ENCODE results near the gene EEFSEC.

The EEFSEC gene

DNA sequence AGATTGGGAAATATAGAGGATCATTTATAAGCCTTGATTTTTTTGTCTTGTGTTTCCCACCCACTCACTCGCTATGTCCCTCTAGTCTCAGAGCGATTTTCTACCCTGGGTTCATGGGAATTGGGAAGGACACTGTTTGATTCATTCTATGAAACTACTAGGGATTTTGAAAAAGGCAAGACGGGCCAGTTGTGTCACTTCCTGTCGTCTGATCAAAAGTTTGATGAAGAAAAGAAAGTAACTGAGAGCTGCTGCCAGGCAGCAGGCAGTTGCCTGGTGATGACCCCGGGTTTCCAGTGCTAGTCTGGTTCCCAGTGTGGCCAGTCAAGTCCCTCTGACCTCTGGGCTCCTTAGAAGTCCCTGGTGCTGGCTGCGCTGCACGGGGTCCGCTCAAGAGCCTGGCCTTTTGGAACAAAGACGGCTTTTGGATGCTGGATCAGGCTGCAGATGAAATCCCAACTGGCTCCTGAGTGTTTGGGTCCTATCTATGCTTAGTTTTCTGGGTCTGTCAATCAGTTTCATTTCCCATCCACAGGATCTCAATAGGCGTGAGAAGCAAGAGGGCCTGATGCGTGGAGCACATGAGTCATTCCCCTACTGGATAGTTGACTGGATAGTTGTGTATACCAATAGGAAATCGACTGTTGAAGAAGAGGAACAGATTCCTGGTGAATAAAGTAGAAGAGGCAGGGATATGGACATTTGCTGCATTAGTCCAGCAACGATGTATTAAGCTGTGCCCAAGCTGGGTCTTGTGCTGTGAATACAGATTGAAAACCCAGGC lies 89.7 kb downstream of the EEFSEC start:
- DNase-seq (ENCODE audit: low spot score), result no peak

- no peak for DNase-seq (ENCODE audit: low spot score)
These were observed 90.6 kb downstream of the EEFSEC start for GRCh38 chr3:128243602-128244504.

GRCh38 chr3:128245460-128245859 lies 92.2 kb downstream of the EEFSEC start:
- DNase-seq (ENCODE audit: low spot score), result no peak

GRCh38 chr3:128247666-128248409 lies 94.6 kb downstream of the EEFSEC start:
- no peak for DNase-seq (ENCODE audit: low spot score)

DNA sequence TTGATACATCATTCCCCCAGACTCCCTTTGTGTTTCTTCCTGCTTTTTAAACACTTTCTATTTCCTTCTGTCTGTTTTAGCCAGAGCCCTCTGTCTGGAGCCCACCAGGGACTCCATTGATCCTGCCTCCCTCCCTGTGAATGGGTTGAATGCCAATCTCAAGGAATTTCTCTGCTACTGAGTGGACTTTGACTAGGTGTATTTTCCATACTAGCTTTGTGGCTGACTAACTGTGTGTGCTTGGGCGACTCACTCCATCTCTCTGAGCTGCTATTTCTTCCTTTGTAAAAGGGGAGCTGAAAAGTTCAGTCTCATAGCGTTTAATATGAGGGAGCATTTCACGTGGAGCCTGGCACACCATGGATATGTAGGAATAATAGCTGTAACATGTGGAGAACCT lies 98.8 kb downstream of the EEFSEC start:
- no peak for DNase-seq (ENCODE audit: low spot score)

DNA sequence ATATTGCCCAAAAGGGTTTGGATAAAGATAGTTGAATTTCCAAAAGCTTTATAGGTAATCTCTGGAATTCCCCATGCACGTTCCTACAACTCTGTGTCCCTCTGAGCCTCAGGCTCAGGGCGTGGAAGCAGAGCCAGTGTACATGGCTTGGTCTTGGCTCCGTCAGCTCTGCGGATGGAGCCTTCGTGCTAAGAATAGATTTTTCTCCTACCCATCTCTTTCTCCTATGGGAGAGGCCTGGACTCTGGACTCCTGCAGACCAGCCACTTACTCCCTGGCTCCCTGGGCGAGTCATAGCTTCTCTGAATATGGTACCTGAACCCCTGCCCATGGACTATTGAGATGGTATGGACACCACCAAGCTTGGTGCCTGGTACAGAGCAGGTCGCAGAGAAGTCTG lies 99.9 kb downstream of the EEFSEC start:
- DNase-seq (ENCODE audit: low spot score), result no peak

DNA sequence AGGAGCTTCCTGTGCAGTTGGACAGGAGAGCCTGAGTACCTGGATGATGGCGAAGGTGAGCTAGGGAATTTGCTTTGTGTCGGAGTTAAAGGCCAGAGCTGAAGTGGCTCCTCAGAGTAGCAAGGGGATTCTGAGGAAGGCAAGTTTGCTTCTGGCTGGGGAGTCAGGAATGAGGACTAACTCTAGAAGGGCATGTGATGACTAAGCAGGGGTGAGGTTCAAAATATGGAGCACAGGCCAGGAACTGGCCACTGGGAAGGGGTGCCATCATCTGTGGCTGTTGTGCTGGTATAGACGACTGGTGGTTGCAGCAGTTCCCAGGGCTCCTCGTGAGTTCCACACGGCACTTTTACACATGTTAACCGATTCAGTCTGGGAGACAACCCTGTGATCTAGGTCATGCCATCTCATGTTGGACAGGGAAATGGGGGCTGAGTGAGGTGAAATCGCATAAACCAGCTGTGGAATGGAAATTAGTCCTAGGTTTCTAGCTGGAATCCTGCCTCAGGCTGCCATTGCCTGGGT lies 100.8 kb downstream of the EEFSEC start:
- no peak for DNase-seq (ENCODE audit: low spot score)

- no peak for DNase-seq (ENCODE audit: low spot score)
These were observed 101.7 kb downstream of the EEFSEC start for GRCh38 chr3:128254967-128255366.

GRCh38 chr3:128256131-128256530 lies 102.8 kb downstream of the EEFSEC start:
- no peak for DNase-seq (ENCODE audit: low spot score)

DNA sequence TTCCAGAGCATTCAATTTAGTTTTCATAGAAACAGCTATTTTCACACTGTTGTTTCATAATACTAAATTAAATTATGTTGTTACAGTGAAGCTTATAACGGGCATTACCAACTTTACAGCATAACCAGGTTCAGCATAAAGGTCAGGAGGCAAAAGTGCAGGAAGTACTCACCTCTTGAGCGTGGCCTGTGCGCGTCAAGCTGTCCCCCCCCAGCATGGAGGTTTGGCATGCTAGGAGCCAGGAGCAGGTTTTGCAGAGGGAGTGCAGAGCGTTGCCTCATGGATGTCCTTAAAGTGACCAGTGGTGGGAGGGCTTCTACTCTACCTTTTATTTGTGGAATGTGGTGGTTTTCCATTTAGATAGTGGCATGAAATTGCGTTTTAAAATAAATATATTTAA lies 104.4 kb downstream of the EEFSEC start:
- no peak for DNase-seq (ENCODE audit: low spot score)

GRCh38 chr3:128260275-128260674 lies 107.0 kb downstream of the EEFSEC start:
- DNase-seq (ENCODE audit: low spot score), result no peak

GRCh38 chr3:128262457-128262856 lies 109.2 kb downstream of the EEFSEC start:
- no peak for DNase-seq (ENCODE audit: low spot score)

DNA sequence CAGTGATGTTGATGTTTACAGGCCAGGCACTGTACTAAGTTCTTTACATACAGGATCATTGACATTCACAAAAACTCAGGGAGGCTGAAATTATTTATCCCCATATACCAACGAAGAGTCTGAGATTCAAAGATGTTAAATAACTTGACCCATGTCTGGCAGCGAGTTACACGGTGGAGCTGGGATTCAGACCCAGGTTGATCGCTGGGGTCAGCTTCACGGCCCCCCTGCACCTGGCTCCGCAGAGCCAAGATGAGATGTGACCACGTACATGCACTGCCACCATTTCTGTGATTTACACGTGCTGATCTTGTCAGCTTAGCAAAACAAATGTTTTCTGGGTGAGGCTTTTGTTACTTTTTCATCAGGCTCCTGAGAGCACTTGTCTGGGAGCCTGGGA lies 109.8 kb downstream of the EEFSEC start:
- no peak for DNase-seq (ENCODE audit: low spot score)

GRCh38 chr3:128263946-128264345 lies 110.7 kb downstream of the EEFSEC start:
- no peak for DNase-seq (ENCODE audit: low spot score)

DNA sequence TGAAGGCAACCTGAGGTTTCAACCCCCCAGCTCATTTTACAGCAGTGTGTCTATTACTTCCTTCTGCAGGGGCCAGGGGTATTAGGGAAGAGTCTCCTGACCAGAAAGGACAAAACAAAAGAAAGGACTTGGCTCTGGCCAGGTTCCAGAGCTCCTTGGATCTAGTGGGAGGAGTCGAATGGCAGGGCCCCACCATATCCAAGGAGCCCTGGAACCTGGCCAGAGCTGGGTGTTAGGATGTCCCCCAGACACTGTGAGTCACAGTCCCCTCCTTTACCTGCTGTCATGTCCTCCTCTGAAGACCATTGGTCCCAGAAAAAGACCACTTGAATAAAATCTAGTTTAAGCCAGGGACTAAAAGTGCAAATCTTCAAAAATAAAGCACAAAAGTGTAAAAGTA lies 113.2 kb downstream of the EEFSEC start:
- no peak for DNase-seq (ENCODE audit: low spot score)

GRCh38 chr3:128267541-128267940 lies 114.3 kb downstream of the EEFSEC start:
- DNase-seq (ENCODE audit: low spot score), result no peak

DNA sequence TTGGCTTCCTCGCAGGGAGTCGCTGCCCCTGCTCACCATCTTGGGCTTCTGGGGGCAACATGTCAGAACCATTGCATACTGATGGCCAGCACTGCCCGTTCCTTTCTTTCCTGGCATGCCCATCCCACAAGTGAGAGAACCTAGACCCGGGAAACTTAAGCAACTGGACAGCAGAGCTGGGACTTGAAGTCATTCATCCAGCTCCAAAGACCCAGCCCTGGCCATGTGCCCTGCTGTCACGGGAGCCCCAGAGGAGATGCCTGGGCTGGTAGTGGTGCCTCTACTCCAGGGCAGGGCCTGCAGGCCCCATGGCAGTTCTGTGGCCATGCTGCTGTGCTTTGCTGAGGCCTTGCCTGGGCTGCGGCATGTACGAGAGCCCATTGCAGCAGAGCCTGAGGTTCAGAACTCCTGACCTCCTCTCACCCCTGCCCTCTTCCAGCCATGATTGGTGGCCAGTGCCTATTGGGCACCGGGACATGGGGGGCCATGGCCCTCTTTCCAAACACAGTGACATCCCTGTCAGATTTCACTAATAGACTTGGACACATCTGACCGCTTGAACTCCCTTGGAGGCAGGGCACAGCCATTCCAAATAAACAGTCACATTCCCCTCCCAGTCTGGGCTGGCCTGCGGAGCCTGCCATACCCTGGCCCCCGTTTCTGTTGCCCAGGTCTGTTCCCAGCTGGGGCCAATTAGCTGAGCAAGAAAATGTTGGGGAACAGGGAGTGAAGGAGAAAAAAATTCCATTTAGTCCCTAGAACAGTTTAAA lies 115.9 kb downstream of the EEFSEC start:
- no peak for DNase-seq (ENCODE audit: low spot score)

DNA sequence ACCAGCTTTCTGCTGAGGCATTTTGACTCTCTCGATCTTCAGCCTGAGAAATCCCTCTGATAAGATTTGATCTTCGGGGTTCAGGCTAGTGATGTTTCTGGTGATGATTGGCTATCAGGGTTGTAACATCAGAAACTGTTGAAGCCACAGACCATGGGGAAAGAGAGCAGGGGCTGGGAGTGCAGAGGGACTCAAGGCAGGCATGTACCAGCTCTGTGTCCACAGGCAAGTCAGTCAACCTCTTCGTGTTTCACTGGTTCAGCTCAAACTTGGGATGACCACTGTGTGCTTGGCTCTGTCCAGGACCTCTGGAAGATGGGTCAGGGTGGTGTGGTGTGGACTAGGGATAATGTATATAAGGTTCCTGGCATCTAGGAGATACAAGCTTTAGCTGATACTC lies 116.5 kb downstream of the EEFSEC start:
- DNase-seq (ENCODE audit: low spot score), result no peak

GRCh38 chr3:128270559-128271492 lies 117.5 kb downstream of the EEFSEC start:
- DNase-seq (ENCODE audit: low spot score), result no peak
